Neuronal stem cell (in vitro differentiated cells): ENCODE results near the gene STK32B.

Source experiments
- DNase-seq: peaks from one replicate; pipeline ENCODE4 v3.0.0-alpha.2; 2013; ENCODE audit warnings: low spot score
- H2AFZ ChIP-seq: one replicate; pipeline ENCODE4 v1.6.1; 2013; ENCODE audit warnings: mild to moderate bottlenecking, low read length, inconsistent platforms
- H2AK5ac ChIP-seq: 2 replicates; pipeline ENCODE4 v1.6.1; 2013; ENCODE audit warnings: low read depth, mild to moderate bottlenecking, inconsistent platforms, low read length, moderate library complexity, mixed read lengths
- H2BK120ac ChIP-seq: 2 replicates; pipeline ENCODE4 v1.6.1; 2013; ENCODE audit warnings: low read depth, mild to moderate bottlenecking, inconsistent platforms, low read length, moderate library complexity, mixed read lengths
- H2BK12ac ChIP-seq: one replicate; pipeline ENCODE4 v1.6.1; 2013; ENCODE audit warnings: low read length, inconsistent platforms
- H2BK15ac ChIP-seq: 2 replicates; pipeline ENCODE4 v1.6.1; 2013; ENCODE audit warnings: mild to moderate bottlenecking, low read length, inconsistent platforms, mixed read lengths
- H2BK5ac ChIP-seq: one replicate; pipeline ENCODE4 v1.6.1; 2013; ENCODE audit warnings: inconsistent platforms, mild to moderate bottlenecking, low read length, moderate library complexity
- H3K14ac ChIP-seq: one replicate; pipeline ENCODE4 v1.6.1; 2013; ENCODE audit warnings: low read length, inconsistent platforms
- H3K18ac ChIP-seq: 2 replicates; pipeline ENCODE4 v1.6.1; 2013; ENCODE audit warnings: low read length, inconsistent platforms
- H3K23ac ChIP-seq: 2 replicates; pipeline ENCODE4 v1.6.1; 2013; ENCODE audit warnings: low read depth, mild to moderate bottlenecking, mixed read lengths, low read length, inconsistent platforms; ENCODE audit not compliant: poor library complexity
- H3K27ac ChIP-seq: replicated peaks from 3 replicates; pipeline ENCODE4 v1.5.1; 2013; ENCODE audit warnings: low read length, inconsistent platforms
- H3K27me3 ChIP-seq, 3 experiments: 2 replicates each; pipeline ENCODE4 v1.6.1; 2013; ENCODE audit warnings: low read length in 3 of 3, mild to moderate bottlenecking in 2 of 3, inconsistent platforms in 1 of 3, low read depth in 1 of 3, mixed read lengths in 1 of 3, moderate library complexity in 1 of 3; ENCODE audit not compliant: control insufficient read depth in 3 of 3, insufficient read depth in 3 of 3
- H3K36me3 ChIP-seq, 2 donors: replicated peaks in 1 of 2; 2 replicates each; pipeline ENCODE4 v1.6.1; 2013; ENCODE audit warnings: low read length in 2 of 2; ENCODE audit not compliant: control insufficient read depth in 2 of 2, insufficient read depth in 2 of 2
- H3K4ac ChIP-seq: 2 replicates; pipeline ENCODE4 v1.6.1; 2013; ENCODE audit warnings: inconsistent platforms, mild to moderate bottlenecking, low read length, moderate library complexity
- H3K4me1 ChIP-seq, 2 donors: 1 replicate in 1 of 2; 2 replicates in 1 of 2; pipeline ENCODE4 v1.6.1; 2013; ENCODE audit warnings: low read length in 2 of 2, low read depth in 1 of 2; ENCODE audit not compliant: control insufficient read depth in 2 of 2, insufficient read depth in 1 of 2
- H3K4me2 ChIP-seq: one replicate; pipeline ENCODE4 v1.6.1; 2013; ENCODE audit warnings: mild to moderate bottlenecking, low read length, inconsistent platforms; ENCODE audit not compliant: insufficient read depth, poor library complexity, severe bottlenecking
- H3K4me3 ChIP-seq, 2 donors: 2 replicates each; pipeline ENCODE4 v1.5.1; 2013; ENCODE audit warnings: low read length in 2 of 2, mild to moderate bottlenecking in 2 of 2, inconsistent platforms in 1 of 2, moderate library complexity in 1 of 2
- H3K79me1 ChIP-seq: one replicate; pipeline ENCODE4 v1.6.1; 2013; ENCODE audit warnings: low read depth, mild to moderate bottlenecking, inconsistent platforms, low read length, moderate library complexity
- H3K9ac ChIP-seq: one replicate; pipeline ENCODE4 v1.6.1; 2013; ENCODE audit warnings: mild to moderate bottlenecking, low read depth, low read length, inconsistent platforms; ENCODE audit not compliant: poor library complexity
- H3K9me3 ChIP-seq, 2 donors: replicated peaks in 1 of 2; 2 replicates each; pipeline versions ENCODE3 to v1.6.1; 2013; ENCODE audit warnings: low read length in 2 of 2, mild to moderate bottlenecking in 2 of 2, inconsistent platforms in 1 of 2, low read depth in 1 of 2, mixed read lengths in 1 of 2, moderate library complexity in 1 of 2; ENCODE audit not compliant: control insufficient read depth in 2 of 2, insufficient read depth in 1 of 2
- H4K8ac ChIP-seq: one replicate; pipeline ENCODE4 v1.6.1; 2013; ENCODE audit warnings: low read depth, mild to moderate bottlenecking, inconsistent platforms, low read length, moderate library complexity
- H4K91ac ChIP-seq: one replicate; pipeline ENCODE4 v1.6.1; 2013; ENCODE audit warnings: low read length, low read depth, mild to moderate bottlenecking, inconsistent platforms; ENCODE audit not compliant: poor library complexity
- WGBS, 2 donors: extraction: QIAGEN DNeasy Blood & Tissue Kit; methylation state at CpG; one replicate each; pipeline ENCODE4 v1.1.7; 2013; ENCODE audit warnings: missing lambda C conversion rate in 2 of 2, mixed read lengths in 1 of 2; ENCODE audit not compliant: insufficient read length in 2 of 2, insufficient replicate concordance in 1 of 2; ENCODE audit errors: extremely low coverage in 2 of 2; 5-methylcytosine and 5-hydroxymethylcytosine counted together

Gene STK32B

DNA sequence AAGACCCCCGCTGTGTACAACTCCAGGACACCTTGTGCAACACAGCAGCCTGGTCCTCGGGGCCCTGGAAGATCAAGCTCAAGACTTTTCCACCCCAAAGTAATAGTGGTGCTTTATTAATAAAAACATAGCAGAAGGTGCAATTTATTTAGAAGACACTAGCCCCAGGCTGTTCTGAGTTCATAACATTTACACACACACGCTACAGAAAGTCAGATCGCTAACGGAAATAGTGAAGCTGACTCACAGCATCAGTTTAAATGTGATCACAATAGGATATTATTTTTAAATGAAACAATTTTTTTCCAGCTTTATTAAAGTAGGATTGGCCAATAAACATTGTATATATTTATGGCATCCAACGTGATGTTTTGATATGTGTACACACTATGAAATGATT is 141.0 kb downstream of the STK32B start:
- Histone ChIP-seq H2AFZ (no peak overlapping the region), H3K14ac (no peak overlapping the region), H3K4me1 (no peaks in the 10 kb centered on the region), H2BK5ac (no peak overlapping the region), H3K27me3 (no peaks in the 10 kb centered on the region), H2BK12ac (no peak overlapping the region), H3K36me3 (no peaks in the 10 kb centered on the region), H2BK120ac (no peak overlapping the region), H3K27ac (no peak overlapping the region), H3K9me3 (no peaks in the 10 kb centered on the region), H3K9ac (no peak overlapping the region), H3K18ac (no peak overlapping the region), H3K4ac (no peak overlapping the region), H3K79me1 (no peaks in the 10 kb centered on the region), H2AK5ac (no peak overlapping the region), H2BK15ac (no peak overlapping the region), H3K23ac (no peak overlapping the region), H4K91ac (no peak overlapping the region), H3K4me2 (no peak overlapping the region), H4K8ac (no peak overlapping the region), H3K4me3 (no peak overlapping the region)
- WGBS, 2 donors, result no CpG with 5 or more reads among the region's 6 CpGs
- DNase-seq, result no peak

DNA sequence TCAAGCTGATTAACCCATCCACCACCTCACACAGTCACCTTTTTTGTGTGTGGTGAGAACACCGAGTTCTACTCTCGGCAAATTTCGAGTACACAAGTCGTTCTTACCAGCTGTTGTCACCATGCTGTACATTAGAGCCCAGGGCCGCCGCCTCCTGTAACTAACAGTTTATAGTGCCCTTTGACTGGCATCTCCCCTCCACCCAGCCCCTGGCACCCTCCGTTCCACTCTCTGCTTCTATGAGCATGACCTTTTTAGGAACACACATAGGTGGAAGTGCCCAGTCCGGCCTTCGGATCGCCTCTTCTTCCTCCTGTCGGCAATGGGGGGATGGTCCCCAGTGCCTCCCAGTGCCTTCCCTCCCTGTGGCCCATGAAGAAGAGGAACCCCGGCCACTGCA is 141.4 kb downstream of the STK32B start:
- Histone ChIP-seq H2BK15ac (no peak overlapping the region), H3K23ac (no peak overlapping the region), H2AK5ac (no peak overlapping the region), H3K27me3 (no peaks in the 10 kb centered on the region), H3K4me1 (no peaks in the 10 kb centered on the region), H2BK120ac (no peak overlapping the region), H4K91ac (no peak overlapping the region), H3K9ac (peak overlapping the region; percentile 14), H3K79me1 (no peaks in the 10 kb centered on the region), H3K27ac (no peak overlapping the region), H2BK5ac (no peak overlapping the region), H3K14ac (no peak overlapping the region), H2BK12ac (no peak overlapping the region), H3K18ac (no peak overlapping the region), H4K8ac (no peak overlapping the region), H3K4me2 (no peak overlapping the region), H3K9me3 (no peaks in the 10 kb centered on the region), H3K4ac (no peak overlapping the region), H3K36me3 (no peaks in the 10 kb centered on the region), H3K4me3 (no peak overlapping the region), H2AFZ (no peak overlapping the region)
- no CpG with 5 or more reads among the region's 12 CpGs for WGBS, 2 donors
- DNase-seq, result no peak

DNA sequence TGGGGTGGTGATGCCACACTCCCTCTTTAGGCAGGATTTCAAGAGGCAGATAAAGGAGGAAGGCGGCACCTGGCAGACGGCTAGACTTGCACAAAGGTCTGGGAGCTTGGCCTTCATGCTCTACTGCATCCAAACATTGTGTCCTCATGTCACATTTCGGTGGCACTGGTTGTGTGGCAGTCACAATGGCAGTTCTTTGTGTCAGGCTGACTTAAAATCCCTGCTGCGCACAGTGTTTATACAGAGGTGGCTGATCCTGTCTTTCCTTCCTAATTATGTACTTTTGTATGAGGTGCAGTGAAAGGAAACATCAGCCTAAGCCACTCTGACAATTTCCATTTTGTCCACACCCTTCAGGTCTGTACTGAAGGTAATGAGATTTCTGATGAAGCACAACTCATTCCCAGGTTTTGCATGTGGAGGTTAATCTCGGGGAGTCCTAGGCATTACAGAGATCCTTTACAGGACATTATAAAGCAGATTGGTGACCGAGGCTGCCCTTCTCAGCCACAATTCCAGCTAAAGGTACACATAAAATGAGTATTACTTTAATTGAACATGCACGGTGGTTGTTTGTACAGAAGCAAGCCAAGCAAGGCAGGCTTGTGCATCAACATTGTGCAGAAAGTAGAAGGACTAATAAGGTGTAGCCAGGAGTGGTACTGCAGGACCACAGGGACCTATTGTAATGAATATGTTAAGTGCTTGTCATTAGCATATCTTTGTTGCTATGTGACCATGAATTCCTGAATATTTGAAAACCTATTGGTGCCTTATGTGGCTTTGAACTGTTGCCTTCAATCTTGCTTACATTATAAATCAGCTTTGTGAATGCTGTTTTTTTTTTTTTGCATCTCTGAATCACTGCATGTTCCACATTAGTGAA is 147.6 kb downstream of the STK32B start:
- Histone ChIP-seq H3K9me3 (no peaks in the 10 kb centered on the region), H3K23ac (no peak overlapping the region), H3K18ac (peak overlapping the region; percentile 52), H2BK12ac (no peak overlapping the region), H3K14ac (no peak overlapping the region), H3K4me3 (no peak overlapping the region), H4K91ac (no peak overlapping the region), H3K4me1 (peaks cover 0 to 10% of the 10 kb centered on the region in 2 donors), H2BK120ac (no peak overlapping the region), H4K8ac (no peak overlapping the region), H2BK15ac (no peak overlapping the region), H3K27me3 (no peaks in the 10 kb centered on the region), H3K36me3 (no peaks in the 10 kb centered on the region), H3K9ac (no peak overlapping the region), H2AK5ac (no peak overlapping the region), H3K4me2 (no peak overlapping the region), H3K4ac (no peak overlapping the region), H2AFZ (no peak overlapping the region), H3K27ac (no peak overlapping the region), H2BK5ac (no peak overlapping the region), H3K79me1 (no peaks in the 10 kb centered on the region)
- no peak for DNase-seq
- WGBS, 2 donors, result no CpG with 5 or more reads among the region's 7 CpGs

DNA sequence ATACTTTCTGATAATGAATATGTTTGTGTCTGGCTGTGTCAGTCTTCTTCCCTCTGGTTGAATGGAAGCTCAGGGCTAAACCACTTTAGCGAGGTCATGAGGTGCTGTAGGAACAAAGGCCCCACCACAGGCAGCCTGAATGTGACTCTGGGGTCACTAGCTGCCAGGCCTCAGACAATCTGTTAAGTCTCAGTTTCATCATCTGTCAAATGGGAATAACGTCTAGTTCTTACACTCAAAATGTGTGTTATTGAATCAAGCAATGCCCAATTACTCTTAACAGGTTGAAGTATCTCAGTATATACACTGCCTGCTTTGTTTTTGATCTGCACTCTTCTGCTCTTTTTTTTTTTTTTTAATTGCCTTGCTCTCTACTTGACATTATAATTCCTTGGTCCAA is 148.6 kb downstream of the STK32B start:
- no peak overlapping the region for H3K4ac ChIP-seq
- H3K18ac ChIP-seq, result no peak overlapping the region
- H2AFZ ChIP-seq, result no peak overlapping the region
- no peak overlapping the region for H4K8ac ChIP-seq
- no peaks in the 10 kb centered on the region for H3K79me1 ChIP-seq
- H3K9me3 ChIP-seq, result no peaks in the 10 kb centered on the region
- WGBS, 2 donors, result no CpG with 5 or more reads among the region's 2 CpGs
- no peak for DNase-seq
- H3K27ac ChIP-seq, result no peak overlapping the region
- H2AK5ac ChIP-seq, result no peak overlapping the region
- no peaks in the 10 kb centered on the region for H3K36me3 ChIP-seq
- no peak overlapping the region for H3K23ac ChIP-seq
- no peak overlapping the region for H2BK5ac ChIP-seq
- H3K4me2 ChIP-seq, result no peak overlapping the region
- H2BK12ac ChIP-seq, result no peak overlapping the region
- no peak overlapping the region for H3K9ac ChIP-seq
- no peak overlapping the region for H2BK120ac ChIP-seq
- no peak overlapping the region for H3K4me3 ChIP-seq
- no peak overlapping the region for H4K91ac ChIP-seq
- no peak overlapping the region for H2BK15ac ChIP-seq
- peaks cover 0 to 10% of the 10 kb centered on the region in 2 donors for H3K4me1 ChIP-seq
- H3K14ac ChIP-seq, result no peak overlapping the region
- H3K27me3 ChIP-seq, result no peaks in the 10 kb centered on the region
